Ramos (cell line): ENCODE measurements around the gene SLC35G1.

ENCODE experiments used
- in situ Hi-C: fragments of 300-500 bp; cut with MboI; formaldehyde crosslinking; loops from one replicate; pipeline ENCODE4 v1.14.3; 2022; ENCODE audit warnings: low sequenced_read_pairs; ENCODE audit not compliant: unreplicated experiment

SLC35G1 gene

GRCh38 chr10:93940881-93941280 is 47.1 kb downstream of the SLC35G1 start:
- in situ Hi-C loops: no loop called here

- in situ Hi-C loops: no loop called here
Measured at GRCh38 chr10:93941606-93942005, 47.8 kb downstream of the SLC35G1 start.

GRCh38 chr10:93945819-93946218 is 52.0 kb downstream of the SLC35G1 start:
- in situ Hi-C loops: no loop called here

- in situ Hi-C loops: no loop called here
Measured at GRCh38 chr10:93947055-93947454, 53.3 kb downstream of the SLC35G1 start.

GRCh38 chr10:93947524-93947923 is 53.7 kb downstream of the SLC35G1 start:
- in situ Hi-C loops: no loop called here

GRCh38 chr10:93951905-93952304 is 58.1 kb downstream of the SLC35G1 start:
- in situ Hi-C loops: no loop called here
